ENCODE measurements around the gene RNF26. TPM values are rescaled to one million over a fixed set of nuclear protein-coding genes. Genes with fewer than 3 reads are reported as not detected.

RNF26 gene
- total RNA-seq, 1 donor from 2014 or later, result 16.8 TPM

GRCh38 chr11:119337581-119338317 lies 3.4 kb downstream of the RNF26 start:
- peak overlapping the region; percentile 46 to 96 for H3K27ac ChIP-seq
- intact Hi-C loops (cut with DNase I), result loop anchor here (1.0 to 2.0 kb wide), 2 partner anchors 17 to 131 kb away; partner anchors contain the start of gene CBL
- no peaks in the 10 kb centered on the region for H3K27me3 ChIP-seq
- peaks cover 13 to 38% of the 10 kb centered on the region in 2 donors for H3K4me1 ChIP-seq
- H3K9me3 ChIP-seq, result no peaks in the 10 kb centered on the region
- peaks cover 0 to 6% of the 10 kb centered on the region in 2 donors for H3K36me3 ChIP-seq
- H3K4me3 ChIP-seq, result no peak overlapping the region
- DNase-seq (ENCODE audit: low spot score in 2 of 2), result no peak
- TF ChIP-seq CTCF (IDR thresholded peaks at IDR 0.05), result no peak

GRCh38 chr11:119338318-119338890 lies 4.1 kb downstream of the RNF26 start:
- Histone ChIP-seq H3K27ac (peak overlapping the region; percentile 88 to 96), H3K4me1 (peaks cover 13 to 38% of the 10 kb centered on the region in 2 donors), H3K9me3 (no peaks in the 10 kb centered on the region), H3K36me3 (peaks cover 0 to 6% of the 10 kb centered on the region in 2 donors), H3K27me3 (no peaks in the 10 kb centered on the region), H3K4me3 (peak overlapping the region in 1 of 2 donors; percentile 94)
- TF ChIP-seq CTCF (IDR thresholded peaks at IDR 0.05), result peak; percentile 75 to 88 (median 86)
- intact Hi-C loops (cut with DNase I), result loop anchor here (1.0 to 2.0 kb wide), 2 partner anchors 18 to 132 kb away; partner anchors contain the start of gene CBL
- DNase-seq (ENCODE audit: low spot score in 2 of 2), result peak in 1 of 2 donors; percentile 87

GRCh38 chr11:119338965-119339588 lies 4.8 kb downstream of the RNF26 start:
- Histone ChIP-seq H3K27me3 (no peaks in the 10 kb centered on the region), H3K27ac (peak overlapping the region; percentile 88 to 96), H3K4me3 (peak overlapping the region; percentile 66 to 94), H3K36me3 (peaks cover 0 to 6% of the 10 kb centered on the region in 2 donors), H3K9me3 (no peaks in the 10 kb centered on the region), H3K4me1 (peaks cover 13 to 38% of the 10 kb centered on the region in 2 donors)
- DNase-seq (ENCODE audit: low spot score in 2 of 2), result no peak
- no peak for TF ChIP-seq CTCF (IDR thresholded peaks at IDR 0.05)
- intact Hi-C loops (cut with DNase I), result loop anchor here (1.0 to 2.0 kb wide), 2 partner anchors 18 to 133 kb away; partner anchors contain the start of gene CBL

- peaks cover 12 to 37% of the 10 kb centered on the region in 2 donors for H3K4me1 ChIP-seq
- peak overlapping the region; percentile 66 to 94 for H3K4me3 ChIP-seq
- H3K36me3 ChIP-seq, result peaks cover 0 to 6% of the 10 kb centered on the region in 2 donors
- DNase-seq (ENCODE audit: low spot score in 2 of 2), result peak in 1 of 2 donors; percentile 83
- TF ChIP-seq CTCF (IDR thresholded peaks at IDR 0.05), result peak; percentile 90 to 95 (median 95)
- intact Hi-C loops (cut with DNase I), result loop anchor here (1.0 to 5.0 kb wide), 3 partner anchors 19 to 170 kb away; partner anchors contain the start of gene USP2
- no peaks in the 10 kb centered on the region for H3K27me3 ChIP-seq
- H3K9me3 ChIP-seq, result no peaks in the 10 kb centered on the region
- peak overlapping the region; percentile 88 to 96 for H3K27ac ChIP-seq
Observed at GRCh38 chr11:119339589-119340334, 5.4 kb downstream of the RNF26 start.

Measured in ascending aorta (tissue), 2 donors.